ENCODE data around the gene TFPI.

- TF ChIP-seq CTCF (IDR thresholded peaks at IDR 0.05; ENCODE audit: insufficient read depth, low read depth, low read length): no peak
- TF ChIP-seq EZH2 (IDR thresholded peaks at IDR 0.05; ENCODE audit: insufficient read depth, low read length): no peak
Measured at GRCh38 chr2:187541086-187542085, 12.8 kb downstream of the TFPI start.
